Measurements from ENCODE around the gene ABHD12.
"Not testable (repeated sequence)": the region's sequence is repeated elsewhere in the genome, so short reads cannot be mapped to it uniquely, and the experiment has no call there.

Gene ABHD12

DNA sequence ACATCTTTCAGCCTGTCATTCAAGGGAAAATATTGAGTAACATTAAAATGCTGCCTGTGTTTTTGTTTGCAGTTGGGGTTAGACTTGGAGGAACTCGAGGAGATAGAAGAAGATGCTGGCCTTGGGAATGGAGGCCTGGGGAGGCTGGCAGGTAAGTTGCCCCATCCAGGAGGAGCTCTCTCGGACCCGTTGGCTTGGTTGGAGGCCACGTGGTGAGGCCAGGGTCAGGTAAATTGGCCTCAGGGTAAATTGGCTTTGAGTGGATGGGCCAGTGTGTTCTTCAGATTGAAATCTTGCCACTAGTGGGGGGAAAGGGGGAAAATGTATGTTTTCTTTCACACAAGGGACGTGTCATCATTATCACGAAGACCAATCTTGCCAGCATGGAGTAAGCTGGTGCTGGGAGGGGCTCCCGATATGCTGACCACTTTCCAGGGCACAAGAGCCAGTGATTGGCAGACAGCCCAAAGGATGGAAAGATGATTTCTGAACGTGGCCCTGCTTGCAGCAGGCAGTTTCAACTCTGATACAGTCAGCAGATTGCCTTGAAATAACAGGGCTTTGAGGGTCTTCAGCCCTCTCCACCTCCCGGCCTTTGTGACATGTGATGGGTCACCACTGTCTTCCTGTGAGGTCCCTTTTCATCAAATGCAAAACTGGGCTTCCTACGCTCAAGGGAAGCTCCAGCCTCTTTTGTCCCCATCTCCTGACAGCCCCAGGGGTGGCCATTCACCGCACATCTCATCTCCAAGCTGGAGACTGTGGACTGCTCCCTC lies 121.4 kb downstream of the ABHD12 start:
- FAIRE-seq, result no peak
- no peak for DNase-seq (ENCODE audit: extremely low spot score, insufficient read length, low read depth)

DNA sequence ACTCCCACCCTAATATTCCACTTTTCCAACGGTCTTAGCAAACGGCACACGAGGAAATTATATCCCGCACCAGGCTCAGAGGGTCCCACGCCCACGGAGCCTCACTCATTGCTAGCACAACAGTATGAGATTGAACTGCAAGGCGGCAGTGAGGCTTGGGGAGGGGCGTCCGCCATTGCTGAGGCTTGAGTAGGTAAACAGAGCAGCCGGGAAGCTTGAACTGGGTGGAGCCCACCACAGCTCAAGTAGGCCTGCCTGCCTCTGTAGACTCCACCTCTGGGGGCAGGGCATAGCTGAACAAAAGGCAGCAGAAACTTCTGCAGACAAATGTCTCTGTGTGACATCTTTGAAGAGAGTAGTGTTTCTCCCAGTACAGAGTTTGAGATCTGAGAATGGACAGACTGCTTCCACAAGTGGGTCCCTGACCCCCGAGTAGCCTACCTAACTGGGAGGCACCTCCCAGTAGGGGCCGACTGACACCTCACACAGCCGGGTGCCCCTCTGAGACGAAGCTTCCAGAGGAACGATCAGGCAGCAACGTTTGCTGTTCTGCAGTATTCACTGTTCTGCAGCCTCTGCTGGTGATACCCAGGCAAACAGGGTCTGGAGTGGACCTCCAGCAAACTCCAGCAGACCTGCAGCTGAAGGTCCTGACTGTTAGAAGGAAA lies 129.7 kb downstream of the ABHD12 start:
- FAIRE-seq; DNase-seq (ENCODE audit: extremely low spot score, insufficient read length, low read depth): not testable (repeated sequence)

DNA sequence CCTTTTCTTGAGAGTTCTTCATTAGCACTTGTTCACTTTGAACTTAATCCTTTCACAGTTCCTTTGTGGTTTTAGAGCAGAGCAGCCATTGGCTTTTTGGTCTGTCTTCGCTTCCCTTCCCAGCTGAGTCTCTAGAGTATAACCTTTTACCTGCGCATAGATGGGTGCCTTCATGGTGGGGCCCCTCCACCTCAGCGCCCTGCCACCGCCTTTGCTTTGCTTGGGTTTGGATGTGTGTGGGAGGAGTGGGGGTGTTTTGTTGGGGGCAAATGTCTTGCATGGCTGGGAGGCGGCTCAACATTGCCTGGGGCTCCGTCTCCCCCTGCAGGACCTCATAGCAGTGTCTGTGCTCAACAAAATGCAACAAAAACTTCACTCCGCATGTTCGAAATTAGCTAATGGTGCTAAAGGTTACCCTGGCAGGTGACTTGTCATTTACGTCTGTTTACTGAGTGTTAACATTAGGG lies 130.8 kb downstream of the ABHD12 start:
- FAIRE-seq, result no peak
- no peak for DNase-seq (ENCODE audit: extremely low spot score, insufficient read length, low read depth)

DNA sequence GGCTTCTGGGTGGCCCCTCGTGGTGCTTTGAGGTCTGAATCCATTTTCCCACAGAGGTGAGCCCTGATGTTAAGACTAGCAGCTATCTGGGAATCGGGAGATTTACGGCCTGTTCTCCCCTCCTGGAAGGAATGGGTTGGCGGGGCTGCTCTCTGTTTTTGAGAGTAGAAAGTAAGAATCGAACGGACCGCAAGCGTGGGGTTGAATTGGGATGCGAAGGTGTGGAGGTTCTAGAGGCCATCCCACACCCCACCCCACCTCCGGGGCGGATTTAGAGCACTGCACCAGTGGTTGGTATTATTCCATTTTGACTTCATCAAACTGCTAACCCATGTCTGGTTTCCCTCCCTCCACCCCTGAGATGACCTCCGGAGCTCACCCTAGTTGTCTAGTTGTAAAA lies 131.3 kb downstream of the ABHD12 start:
- no peak for FAIRE-seq
- DNase-seq (ENCODE audit: extremely low spot score, insufficient read length, low read depth), result no peak

DNA sequence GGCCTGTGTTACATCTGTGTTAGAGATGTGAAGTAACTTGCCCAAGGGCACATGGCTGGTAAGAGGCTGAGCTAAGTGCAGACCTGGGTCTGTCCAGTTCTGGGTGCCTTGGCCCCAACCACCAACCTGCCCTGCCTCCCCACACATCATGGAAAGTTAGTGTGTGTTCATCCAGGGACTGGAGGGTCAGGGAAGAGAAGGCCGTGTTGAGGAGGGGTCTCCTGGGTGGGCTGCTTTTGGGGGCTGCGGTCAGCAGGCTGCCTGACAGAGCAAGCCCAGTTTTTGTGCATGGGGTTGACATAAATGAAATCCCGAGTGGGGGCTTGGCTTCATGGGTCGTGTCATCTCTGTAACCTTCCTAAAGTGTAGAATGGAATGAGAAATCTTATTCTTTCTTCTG lies 131.8 kb downstream of the ABHD12 start:
- FAIRE-seq, result no peak

DNA sequence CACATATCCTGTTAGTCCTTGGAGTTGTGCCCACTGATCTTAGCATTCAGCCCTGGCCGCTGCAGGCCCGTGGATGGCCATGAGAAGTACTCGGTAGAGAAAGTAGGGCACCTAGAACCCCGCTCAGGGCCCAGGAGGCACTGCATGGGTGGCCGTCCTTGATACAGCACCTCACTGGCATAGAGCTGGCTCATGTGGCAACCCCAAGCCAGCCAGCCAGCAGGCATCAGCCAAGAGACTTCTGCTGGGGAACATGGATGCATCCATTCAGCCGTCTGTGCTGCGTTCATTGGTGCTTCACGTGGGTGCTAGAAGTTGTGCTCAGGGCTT lies 132.2 kb downstream of the ABHD12 start:
- no peak for FAIRE-seq
- no peak for DNase-seq (ENCODE audit: extremely low spot score, insufficient read length, low read depth)

More for the DNA sequence above, 131.8 kb downstream of the ABHD12 start:
- DNase-seq (ENCODE audit: extremely low spot score, insufficient read length, low read depth), result no peak

DNA sequence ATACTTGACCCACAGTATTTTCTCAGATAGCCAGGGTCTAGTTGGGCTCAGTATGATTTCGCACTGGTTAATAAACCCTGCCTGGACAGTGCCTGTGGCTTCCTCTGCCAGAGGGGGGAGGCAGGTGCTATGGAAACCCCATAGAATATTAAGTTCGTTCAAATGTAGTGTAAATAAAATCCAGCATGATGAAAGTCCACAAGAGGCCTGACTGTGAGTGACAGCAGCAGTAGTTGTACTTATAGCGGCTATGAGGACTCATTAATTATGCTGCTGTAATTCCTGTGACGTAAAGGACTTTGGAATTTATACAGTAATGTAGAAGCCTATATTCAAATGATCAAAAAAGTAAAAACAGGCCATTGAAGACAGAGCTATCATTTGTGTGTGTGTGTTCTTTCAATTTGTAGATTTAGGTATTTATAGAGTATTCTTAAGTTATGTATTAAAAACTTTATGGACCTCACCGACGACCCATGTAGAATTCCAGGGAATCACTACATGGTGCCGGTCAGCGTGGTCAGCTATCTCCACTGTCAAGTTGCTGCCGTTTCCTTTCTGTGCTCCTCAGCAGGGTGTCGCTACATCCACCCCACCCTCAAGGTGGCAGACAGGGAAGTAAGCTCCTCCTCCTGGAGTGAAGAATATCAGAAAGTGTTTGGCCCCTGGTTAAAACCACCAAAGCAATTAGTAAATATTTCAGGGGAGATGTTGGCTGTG lies 132.7 kb downstream of the ABHD12 start:
- no peak for FAIRE-seq
- no peak for DNase-seq (ENCODE audit: extremely low spot score, insufficient read length, low read depth)

DNA sequence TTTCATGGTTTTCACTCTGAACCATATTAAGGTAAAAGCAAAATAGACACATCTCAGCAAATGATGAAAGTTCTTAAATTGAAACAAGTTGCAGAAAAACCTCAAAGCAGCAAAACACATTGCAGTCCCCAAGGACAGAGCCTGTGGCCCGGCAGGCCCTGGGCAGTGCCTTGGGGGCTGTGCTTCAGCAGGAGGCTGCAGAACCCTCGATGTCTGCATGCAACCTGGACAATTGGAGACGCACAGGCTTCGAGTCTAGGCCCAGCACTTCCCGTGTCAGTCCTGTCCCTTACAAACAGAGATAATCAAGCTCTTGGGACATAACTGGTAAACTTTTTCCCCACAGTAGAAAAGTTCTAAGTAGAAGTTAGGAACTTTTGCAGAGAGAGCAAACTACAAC lies 133.5 kb downstream of the ABHD12 start:
- FAIRE-seq (no peak), DNase-seq (ENCODE audit: extremely low spot score, insufficient read length, low read depth) (no peak)

DNA sequence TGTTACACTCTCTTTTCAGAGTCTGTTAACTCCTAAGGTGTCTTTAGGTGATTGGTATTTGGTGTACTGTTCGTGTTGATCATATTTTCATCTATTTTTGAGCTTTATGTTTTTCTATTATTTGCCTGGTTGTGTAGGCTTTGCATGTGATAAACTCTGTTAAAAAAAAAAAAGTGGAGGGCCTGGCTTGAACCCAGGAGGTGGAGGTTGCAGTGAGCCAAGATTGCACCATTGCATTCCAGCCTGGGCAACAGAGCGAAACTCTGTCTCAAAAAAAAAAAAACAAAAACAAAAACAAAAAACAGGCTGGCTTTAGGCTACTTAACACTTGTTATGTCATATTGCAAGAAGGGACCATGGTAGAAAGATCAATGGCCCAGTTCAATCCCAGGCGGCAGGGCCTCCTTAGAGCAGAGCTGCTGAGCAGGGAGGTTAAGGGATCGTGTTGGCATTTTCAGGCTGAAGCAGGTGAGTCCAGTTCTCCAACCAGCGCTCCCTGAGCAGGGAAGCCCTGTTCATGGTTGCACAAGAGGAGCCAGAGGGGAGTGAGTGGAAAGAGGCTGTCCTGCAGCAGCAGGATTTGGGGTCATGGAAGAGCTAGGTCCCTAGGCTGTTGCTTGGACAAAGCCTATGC lies 134.3 kb downstream of the ABHD12 start:
- no peak for FAIRE-seq
- DNase-seq (ENCODE audit: extremely low spot score, insufficient read length, low read depth), result no peak

DNA sequence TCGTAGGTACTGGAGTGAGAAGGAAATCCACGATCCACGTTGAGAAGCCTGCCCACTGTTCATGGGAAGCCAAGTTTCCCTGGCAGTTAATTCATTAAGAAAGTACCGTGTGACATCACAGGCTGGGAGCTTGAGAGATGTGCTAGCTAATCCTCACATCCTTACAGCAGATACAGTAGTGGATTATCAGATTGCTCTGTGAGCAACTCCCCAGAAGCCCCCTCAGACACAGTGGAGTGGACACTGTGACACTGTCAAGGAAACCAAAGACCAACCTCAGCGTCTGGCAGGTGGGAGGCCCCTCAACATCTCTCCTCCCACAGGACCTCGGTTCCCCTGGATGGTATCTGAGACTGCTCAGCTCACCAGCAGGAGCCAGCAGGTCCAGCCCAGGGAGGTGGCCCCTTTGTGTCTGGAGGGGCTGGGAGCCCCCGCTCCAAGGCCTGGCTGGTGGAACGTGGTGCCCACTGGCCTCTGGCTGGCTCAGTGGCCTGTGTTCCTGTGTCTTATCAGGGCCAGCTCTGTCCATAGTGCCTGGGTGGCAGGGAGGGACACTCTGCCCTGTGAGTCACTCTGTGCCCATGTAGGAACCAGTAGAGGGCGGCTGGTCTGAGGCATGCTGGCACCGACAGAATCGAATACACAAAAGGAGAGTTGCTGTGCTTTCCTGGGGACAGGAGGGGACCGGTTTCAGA lies 135.5 kb downstream of the ABHD12 start:
- FAIRE-seq, result no peak
- DNase-seq (ENCODE audit: extremely low spot score, insufficient read length, low read depth), result no peak

DNA sequence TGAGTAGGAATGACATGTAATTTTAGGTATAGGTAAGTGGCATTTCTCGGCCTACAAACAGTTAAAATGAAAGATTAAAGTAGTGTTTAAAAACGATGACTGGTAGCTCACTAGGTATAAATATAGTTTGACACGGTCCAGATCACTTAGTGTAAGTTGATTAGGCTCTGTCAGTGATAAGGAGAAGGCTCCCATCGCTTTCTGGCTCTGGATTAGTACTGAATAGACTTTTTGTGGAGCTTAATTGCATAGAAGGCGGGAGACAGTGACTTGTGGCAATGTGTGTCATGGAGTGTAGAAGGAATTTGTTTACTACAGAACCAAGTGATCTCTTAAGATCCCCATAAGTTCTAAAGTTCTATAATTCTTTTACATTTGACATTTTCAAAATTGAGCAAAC lies 136.1 kb downstream of the ABHD12 start:
- DNase-seq (ENCODE audit: extremely low spot score, insufficient read length, low read depth) (no peak), FAIRE-seq (no peak)

DNA sequence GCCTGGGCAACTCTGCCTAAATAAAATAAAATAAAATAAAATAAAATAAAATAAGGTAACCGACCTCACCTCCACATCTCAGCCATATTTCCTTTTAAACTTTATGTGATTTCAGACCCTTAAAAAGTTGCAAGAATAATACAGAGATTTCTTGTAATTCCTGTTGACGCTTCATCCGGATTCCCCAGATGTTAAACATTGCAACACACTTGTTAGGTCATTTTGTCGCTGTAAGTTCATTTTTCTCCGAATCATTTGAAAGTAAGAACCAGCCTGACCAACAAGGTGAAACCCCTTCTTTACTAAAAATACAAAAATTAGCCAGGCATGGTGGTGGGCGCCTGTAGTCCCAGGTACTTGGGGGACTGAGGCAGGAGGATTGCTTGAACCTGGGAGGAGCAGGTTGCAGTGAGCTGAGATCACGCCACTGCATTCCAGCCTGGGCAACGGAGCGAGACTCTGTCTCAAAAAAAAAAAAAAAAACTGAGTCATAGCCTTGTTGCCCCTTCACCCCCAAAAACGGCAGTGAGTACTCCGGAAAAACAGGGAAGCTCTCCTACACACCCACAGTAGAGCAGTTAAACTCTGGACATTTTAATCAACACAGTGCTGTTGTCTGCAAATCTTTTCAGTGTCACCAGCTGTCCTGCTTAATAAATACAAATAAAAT lies 136.9 kb downstream of the ABHD12 start:
- no peak for DNase-seq (ENCODE audit: extremely low spot score, insufficient read length, low read depth)
- FAIRE-seq, result no peak

DNA sequence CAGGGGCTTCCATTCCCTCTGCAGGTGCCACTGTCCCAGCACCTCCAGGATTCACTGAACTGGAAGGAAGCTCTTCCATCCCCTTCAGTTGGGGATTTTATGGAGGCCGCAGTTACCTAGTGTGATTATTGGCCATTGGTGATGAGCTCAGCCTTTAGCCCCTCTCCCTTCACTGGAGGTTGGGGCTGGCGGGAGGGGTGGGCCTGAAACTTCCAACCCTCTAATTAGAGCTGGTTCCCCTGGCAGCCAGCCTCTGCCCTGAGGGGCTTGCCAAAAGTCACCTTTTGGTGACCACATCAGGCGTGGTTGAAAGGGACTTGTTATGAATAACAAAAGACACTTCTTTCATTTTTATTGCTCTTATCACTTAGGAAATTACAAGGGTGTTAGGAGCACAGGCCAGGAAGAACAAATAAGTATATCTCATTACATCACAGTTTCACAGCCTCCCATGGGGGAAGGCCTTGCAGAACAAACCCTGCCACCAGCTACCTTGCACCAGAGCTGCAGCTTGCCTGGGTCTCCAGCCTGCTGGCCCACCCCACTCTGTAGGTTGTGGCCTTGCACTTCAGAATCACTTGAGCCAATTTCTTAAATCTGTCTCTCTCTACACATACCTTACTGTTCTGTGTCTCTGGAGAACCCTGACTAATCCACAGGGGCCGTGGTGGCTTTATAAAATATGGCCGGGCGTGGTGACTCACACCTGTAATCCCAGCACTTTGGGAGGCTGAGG lies 137.8 kb downstream of the ABHD12 start:
- no peak for FAIRE-seq
- DNase-seq (ENCODE audit: extremely low spot score, insufficient read length, low read depth), result no peak

DNA sequence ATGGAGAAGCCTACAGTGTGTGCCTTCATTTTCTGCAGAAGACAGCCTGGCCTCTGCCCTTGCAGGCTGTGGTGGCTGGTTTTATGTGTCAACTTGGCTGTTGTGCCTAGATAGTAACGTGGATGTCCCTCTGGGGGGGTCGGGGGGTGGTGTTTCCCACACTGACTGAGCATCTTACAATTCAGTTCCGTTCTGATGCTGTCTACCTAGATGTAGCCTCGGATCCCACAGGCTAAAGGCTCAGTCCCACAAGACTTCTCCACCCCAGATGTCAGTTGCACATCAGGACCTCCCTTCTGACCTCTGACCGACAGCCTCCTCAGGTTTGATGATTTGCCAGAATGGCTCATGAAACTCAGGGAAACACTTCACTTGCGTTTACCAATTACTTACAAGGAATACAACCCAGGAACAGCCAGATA lies 138.4 kb downstream of the ABHD12 start:
- FAIRE-seq (no peak), DNase-seq (ENCODE audit: extremely low spot score, insufficient read length, low read depth) (no peak)

DNA sequence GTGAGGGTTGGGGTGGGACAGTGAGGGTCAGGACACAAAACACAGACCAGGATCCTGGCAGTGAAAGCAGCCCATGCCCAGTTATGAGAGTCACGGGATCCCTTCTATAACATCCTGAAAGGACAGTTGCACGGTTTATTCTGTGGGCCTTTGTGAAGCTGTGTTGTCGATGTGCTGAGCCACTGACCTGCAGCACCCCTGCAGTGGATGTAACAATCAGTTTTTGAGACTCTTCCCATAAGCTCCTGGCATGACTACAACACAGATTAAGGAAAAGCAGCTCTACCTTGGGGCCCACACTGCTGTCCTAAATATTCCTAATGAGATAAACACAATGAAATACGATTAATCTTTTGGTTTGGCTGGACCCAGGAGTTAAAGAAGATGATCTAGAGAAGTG lies 139.1 kb downstream of the ABHD12 start:
- no peak for DNase-seq (ENCODE audit: extremely low spot score, insufficient read length, low read depth)
- no peak for FAIRE-seq

DNA sequence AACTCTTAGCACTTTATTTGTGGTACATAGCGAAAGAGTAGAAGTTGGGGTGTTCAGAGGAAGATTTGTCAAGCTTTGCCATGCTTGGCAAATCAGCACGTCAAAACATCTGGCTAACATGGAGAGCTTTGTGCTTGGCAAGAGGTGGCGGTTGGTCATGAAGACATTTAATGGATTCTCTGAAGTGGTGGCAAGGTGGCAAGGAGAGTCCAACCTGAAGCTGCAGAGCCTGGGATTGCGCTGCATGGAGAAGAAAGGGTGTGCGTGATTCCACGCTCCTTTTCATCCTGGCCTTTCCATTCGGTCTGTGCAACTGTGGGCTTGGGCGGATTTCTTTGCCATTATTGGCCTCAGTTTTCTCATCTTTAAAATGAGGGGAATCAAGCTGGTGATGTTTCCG lies 139.6 kb downstream of the ABHD12 start:
- DNase-seq (ENCODE audit: extremely low spot score, insufficient read length, low read depth) (no peak), FAIRE-seq (no peak)

DNA sequence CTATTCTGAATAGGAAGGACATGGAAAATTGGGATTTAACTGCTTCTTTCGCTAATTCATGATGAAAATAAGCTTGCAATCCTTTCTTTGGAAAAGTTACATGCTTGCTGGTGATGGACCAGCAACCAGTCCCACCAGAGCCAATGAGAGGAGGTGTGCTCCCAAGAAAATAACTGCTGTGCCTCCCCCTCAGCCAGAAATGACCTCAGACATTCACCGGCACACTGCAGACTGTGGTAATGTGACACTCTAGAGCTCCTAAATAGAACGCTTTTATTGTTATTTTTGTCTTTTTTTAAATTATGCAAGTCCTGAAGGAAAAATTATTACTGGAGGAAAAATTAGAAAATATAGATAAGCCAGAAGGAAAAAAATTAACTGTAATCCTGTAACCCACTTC lies 140.1 kb downstream of the ABHD12 start:
- DNase-seq (ENCODE audit: extremely low spot score, insufficient read length, low read depth) (no peak), FAIRE-seq (no peak)
